Measurements from ENCODE around the gene C12orf54. TPM values are rescaled to one million over a fixed set of nuclear protein-coding genes. Genes with fewer than 3 reads are reported as not detected.
"Not testable (repeated sequence)": the region's sequence is repeated elsewhere in the genome, so short reads cannot be mapped to it uniquely, and the experiment has no call there.

C12orf54 gene
- total RNA-seq, 1 donor from 2014 or later: not detected

DNA sequence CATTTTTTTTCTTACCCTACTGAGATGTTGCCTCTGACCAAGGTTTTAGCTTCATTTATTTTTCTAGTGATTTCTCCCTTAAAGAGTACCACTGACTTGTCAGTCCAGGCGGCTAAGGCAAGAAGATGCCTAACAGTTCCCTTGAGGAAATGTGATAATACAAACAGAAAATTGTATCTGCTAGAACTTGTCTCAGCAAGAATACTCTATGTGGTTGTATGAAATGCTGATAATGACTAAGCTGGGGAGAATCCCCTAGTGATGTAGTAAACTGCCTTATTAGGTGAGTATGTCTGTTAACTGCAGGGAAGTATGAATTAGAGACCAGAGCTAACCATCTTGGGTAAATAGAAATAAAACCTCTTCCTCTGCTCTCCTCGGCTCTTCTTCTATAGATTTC is 6.7 kb downstream of the C12orf54 start:
- no peaks in the 10 kb centered on the region for H3K36me3 ChIP-seq
- H3K4me3 ChIP-seq: no peak overlapping the region
- peaks cover 6% of the 10 kb centered on the region for H3K4me1 ChIP-seq
- peak overlapping the region; percentile 17 for H3K27ac ChIP-seq
- intact Hi-C loops (cut with DNase I): no loop called here
- TF ChIP-seq, protein P1, sequence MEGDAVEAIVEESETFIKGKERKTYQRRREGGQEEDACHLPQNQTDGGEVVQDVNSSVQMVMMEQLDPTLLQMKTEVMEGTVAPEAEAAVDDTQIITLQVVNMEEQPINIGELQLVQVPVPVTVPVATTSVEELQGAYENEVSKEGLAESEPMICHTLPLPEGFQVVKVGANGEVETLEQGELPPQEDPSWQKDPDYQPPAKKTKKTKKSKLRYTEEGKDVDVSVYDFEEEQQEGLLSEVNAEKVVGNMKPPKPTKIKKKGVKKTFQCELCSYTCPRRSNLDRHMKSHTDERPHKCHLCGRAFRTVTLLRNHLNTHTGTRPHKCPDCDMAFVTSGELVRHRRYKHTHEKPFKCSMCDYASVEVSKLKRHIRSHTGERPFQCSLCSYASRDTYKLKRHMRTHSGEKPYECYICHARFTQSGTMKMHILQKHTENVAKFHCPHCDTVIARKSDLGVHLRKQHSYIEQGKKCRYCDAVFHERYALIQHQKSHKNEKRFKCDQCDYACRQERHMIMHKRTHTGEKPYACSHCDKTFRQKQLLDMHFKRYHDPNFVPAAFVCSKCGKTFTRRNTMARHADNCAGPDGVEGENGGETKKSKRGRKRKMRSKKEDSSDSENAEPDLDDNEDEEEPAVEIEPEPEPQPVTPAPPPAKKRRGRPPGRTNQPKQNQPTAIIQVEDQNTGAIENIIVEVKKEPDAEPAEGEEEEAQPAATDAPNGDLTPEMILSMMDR (IDR thresholded peaks at IDR 0.05): no peak
- TF ChIP-seq POLR2A (IDR thresholded peaks at IDR 0.05): no peak
- peak in 1 of 2 donors; percentile 60 for TF ChIP-seq POLR2AphosphoS5 (IDR thresholded peaks at IDR 0.05; ENCODE audit: insufficient read depth in 1 of 2, low read depth in 1 of 2)
- no peaks in the 10 kb centered on the region for H3K9me3 ChIP-seq
- no peaks in the 10 kb centered on the region for H3K27me3 ChIP-seq
- no peak for DNase-seq (ENCODE audit: extremely low spot score in 2 of 2)

DNA sequence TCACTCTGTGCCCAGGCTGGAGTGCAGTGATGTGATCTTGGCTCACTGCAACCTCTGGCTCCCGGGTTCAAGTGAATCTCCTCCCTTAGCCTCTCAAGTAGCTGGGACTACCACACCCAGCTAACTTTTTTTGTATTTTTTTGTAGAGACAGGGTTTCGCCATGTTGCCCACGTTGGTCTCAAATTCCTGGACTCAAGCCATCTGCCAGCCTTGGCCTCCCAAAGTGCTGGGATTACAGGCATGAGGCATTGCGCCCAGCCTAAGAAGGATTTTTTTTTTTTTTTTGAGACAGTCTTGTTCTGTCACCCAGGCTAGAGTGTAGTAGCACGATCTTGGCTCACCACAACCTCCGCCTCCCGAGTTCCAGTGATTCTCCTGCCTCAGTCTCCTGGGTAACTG is 7.2 kb downstream of the C12orf54 start:
- not testable (repeated sequence) for H3K27ac ChIP-seq, H3K4me1 ChIP-seq

DNA sequence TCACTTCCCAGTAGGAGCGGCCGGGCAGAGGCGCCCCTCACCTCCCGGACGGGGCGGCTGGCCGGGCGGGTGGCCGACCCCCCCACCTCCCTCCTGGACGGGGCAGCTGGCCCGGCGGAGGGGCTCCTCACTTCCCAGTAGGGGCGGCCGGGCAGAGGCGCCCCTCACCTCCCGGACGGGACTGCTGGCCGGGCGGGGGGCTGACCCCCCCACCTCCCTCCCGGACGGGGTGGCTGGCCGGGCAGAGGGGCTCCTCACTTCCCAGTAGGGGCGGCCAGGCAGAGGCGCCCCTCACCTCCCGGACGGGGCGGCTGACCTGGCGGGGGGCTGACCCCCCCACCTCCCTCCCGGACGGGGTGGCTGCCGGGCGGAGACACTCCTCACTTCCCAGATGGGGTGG is 18.0 kb downstream of the C12orf54 start:
- H3K4me3 ChIP-seq; intact Hi-C loops (cut with DNase I); H3K4me1 ChIP-seq; H3K27ac ChIP-seq; H3K9me3 ChIP-seq; DNase-seq (ENCODE audit: extremely low spot score in 2 of 2); H3K27me3 ChIP-seq; H3K36me3 ChIP-seq: not testable (repeated sequence)

More for the DNA sequence above, 7.2 kb downstream of the C12orf54 start:
- H3K36me3 ChIP-seq; intact Hi-C loops (cut with DNase I); H3K9me3 ChIP-seq; H3K27me3 ChIP-seq; H3K4me3 ChIP-seq; DNase-seq (ENCODE audit: extremely low spot score in 2 of 2): not testable (repeated sequence)

DNA sequence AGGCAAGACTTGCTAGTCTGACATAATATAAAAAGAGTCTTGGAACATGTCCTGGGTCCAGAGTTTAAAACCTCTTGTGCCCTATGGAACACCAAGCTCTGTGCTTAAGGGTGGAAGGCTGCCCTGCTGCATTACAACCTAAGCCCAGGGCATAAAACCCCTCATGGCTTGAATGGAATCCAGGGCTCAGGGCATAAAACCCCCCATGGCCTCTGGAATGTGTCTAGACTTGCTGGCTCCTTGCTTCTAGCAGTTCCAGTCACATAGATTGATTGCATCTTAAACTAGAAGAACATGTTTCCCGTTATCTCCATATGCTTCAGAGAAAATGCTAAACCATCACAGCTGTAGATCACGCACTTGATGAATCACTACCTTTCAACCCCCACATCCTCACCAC is 24.5 kb downstream of the C12orf54 start:
- intact Hi-C loops (cut with DNase I); H3K4me1 ChIP-seq: not testable (repeated sequence)

DNA sequence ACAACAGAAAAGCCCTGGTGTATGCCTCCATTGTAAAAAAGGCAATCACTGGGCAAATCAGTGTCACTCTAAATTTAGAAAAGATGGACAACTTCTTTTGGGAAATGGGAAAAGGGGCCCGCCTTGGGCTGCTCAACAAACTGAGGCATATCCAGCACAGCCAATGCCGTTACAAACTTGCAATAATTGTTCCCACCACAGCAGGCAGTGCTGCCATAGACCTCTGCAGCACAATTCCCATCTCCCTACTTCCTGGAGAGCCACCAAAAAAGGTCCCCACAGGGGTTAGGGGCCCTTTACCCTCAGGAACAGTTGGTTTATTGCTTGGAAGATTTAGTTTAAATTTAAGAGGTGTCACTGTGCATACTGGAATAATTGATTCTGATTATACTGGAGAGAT is 26.7 kb downstream of the C12orf54 start:
- no peak for DNase-seq (ENCODE audit: extremely low spot score in 2 of 2)
- no peaks in the 10 kb centered on the region for H3K9me3 ChIP-seq
- H3K4me1 ChIP-seq: no peaks in the 10 kb centered on the region
- H3K36me3 ChIP-seq: no peaks in the 10 kb centered on the region
- intact Hi-C loops (cut with DNase I): no loop called here
- H3K27ac ChIP-seq: no peak overlapping the region
- no peak overlapping the region for H3K4me3 ChIP-seq
- H3K27me3 ChIP-seq: no peaks in the 10 kb centered on the region
- TF ChIP-seq POLR2AphosphoS5 (IDR thresholded peaks at IDR 0.05; ENCODE audit: insufficient read depth in 1 of 2, low read depth in 1 of 2): no peak
- TF ChIP-seq, protein P1 (IDR thresholded peaks at IDR 0.05): no peak
- no peak for TF ChIP-seq POLR2A (IDR thresholded peaks at IDR 0.05)

More for the DNA sequence above, 24.5 kb downstream of the C12orf54 start:
- not testable (repeated sequence) for H3K27ac ChIP-seq; H3K36me3 ChIP-seq; DNase-seq (ENCODE audit: extremely low spot score in 2 of 2); H3K27me3 ChIP-seq; H3K9me3 ChIP-seq; H3K4me3 ChIP-seq

DNA sequence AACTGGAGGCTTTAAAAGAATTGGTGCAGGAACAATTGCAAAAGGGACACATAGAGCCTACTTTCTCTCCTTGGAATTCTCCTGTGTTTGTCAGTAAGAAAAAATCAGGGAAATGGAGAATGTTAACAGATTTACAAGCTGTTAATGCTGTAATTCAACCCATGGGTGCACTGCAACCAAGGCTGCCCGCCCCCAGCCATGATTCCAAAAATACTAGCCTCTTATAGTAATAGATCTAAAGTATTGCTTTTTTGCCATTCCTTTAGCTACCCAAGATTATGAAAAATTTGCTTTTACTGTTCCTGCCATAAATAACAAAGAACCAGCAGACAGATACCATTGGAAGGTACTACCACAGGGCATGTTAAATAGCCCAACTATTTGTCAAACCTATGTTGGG is 27.8 kb downstream of the C12orf54 start:
- intact Hi-C loops (cut with DNase I): no loop called here
- H3K4me3 ChIP-seq: no peak overlapping the region
- H3K27ac ChIP-seq: no peak overlapping the region
- H3K9me3 ChIP-seq: no peaks in the 10 kb centered on the region
- TF ChIP-seq, protein P1 (IDR thresholded peaks at IDR 0.05): no peak
- TF ChIP-seq POLR2AphosphoS5 (IDR thresholded peaks at IDR 0.05; ENCODE audit: insufficient read depth in 1 of 2, low read depth in 1 of 2) (no peak), POLR2A (IDR thresholded peaks at IDR 0.05) (no peak)
- no peaks in the 10 kb centered on the region for H3K4me1 ChIP-seq
- no peaks in the 10 kb centered on the region for H3K36me3 ChIP-seq
- no peaks in the 10 kb centered on the region for H3K27me3 ChIP-seq
- no peak for DNase-seq (ENCODE audit: extremely low spot score in 2 of 2)

DNA sequence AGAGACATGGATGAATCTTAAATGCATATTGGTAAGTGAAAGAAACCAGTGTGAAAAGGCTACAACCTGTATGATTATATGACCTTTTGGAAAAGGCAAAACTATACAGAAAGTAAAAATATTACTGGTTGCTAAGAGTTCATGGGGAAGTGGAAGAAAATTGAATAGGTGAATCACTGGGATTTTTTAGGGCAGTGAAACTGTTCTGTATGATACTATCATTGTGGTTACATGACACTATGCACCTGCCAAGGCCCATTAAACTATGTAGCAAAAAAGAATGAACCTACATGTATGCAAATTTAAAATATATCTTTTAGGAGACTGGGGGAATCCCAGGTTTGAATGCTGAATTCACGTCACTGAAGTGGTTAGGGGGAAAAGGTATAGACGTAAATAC is 30.6 kb downstream of the C12orf54 start:
- Histone ChIP-seq H3K27ac (no peak overlapping the region), H3K4me3 (no peak overlapping the region), H3K36me3 (no peaks in the 10 kb centered on the region), H3K9me3 (no peaks in the 10 kb centered on the region), H3K27me3 (no peaks in the 10 kb centered on the region), H3K4me1 (no peaks in the 10 kb centered on the region)
- DNase-seq (ENCODE audit: extremely low spot score in 2 of 2): no peak
- TF ChIP-seq, protein P1 (IDR thresholded peaks at IDR 0.05): no peak
- TF ChIP-seq POLR2AphosphoS5 (IDR thresholded peaks at IDR 0.05; ENCODE audit: insufficient read depth in 1 of 2, low read depth in 1 of 2) (no peak), POLR2A (IDR thresholded peaks at IDR 0.05) (no peak)
- intact Hi-C loops (cut with DNase I): no loop called here

Data from vagina (tissue), 2 donors.